A673 (cell line): ENCODE results near the gene C2CD3.

ENCODE experiments used
- CTCF ChIP-seq: fragments of 300-800, 200-600 bp; sonication (generic); conservative IDR thresholded peaks from 2 replicates; pipeline ENCODE4 v1.5.1; 2017; ENCODE audit warnings: low read depth, mild to moderate bottlenecking, antibody characterized with exemption, low read length, moderate library complexity, mixed read lengths
- EZH2 ChIP-seq: fragments of 200-600 bp; sonication (generic); IDR thresholded peaks from 2 replicates; pipeline ENCODE4 v1.6.1; 2017; ENCODE audit warnings: borderline replicate concordance, low read depth, mild to moderate bottlenecking, mixed read lengths, antibody characterized with exemption, low read length; ENCODE audit not compliant: poor library complexity, severe bottlenecking

- TF ChIP-seq CTCF (no peak), EZH2 (no peak)
Observed at GRCh38 chr11:73977856-73978519, 192.8 kb downstream of the C2CD3 start.
